CD1c-positive myeloid dendritic cell (primary cell): ENCODE data around the gene TBC1D22A.
A peak's percentile ranks its signal among the peaks of the same experiment; 100 is the strongest.

ENCODE experiments used
- DNase-seq: peaks from one replicate; pipeline ENCODE4 v3.0.0-alpha.2; 2016; ENCODE audit errors: extremely low spot score

Gene TBC1D22A

DNA sequence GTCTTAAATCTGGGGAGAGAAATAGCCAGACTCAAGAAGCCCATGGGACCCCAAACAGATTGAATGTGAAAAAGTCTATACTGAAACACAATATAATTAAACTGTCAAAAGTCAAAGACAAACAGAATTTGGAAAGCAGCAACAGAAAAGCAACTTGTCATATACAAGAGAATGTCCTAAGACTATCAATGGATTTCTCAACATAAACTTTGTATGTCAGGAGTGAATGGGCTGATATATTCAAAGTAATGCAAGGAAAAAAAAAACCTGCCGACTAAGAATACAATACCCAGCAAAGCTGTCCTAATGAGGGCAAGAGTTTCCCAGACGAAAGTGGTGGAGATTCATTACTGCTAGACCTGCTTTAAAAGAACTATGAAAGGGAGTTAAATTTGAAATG, 73.2 kb downstream of the TBC1D22A start:
- no peak for DNase-seq

DNA sequence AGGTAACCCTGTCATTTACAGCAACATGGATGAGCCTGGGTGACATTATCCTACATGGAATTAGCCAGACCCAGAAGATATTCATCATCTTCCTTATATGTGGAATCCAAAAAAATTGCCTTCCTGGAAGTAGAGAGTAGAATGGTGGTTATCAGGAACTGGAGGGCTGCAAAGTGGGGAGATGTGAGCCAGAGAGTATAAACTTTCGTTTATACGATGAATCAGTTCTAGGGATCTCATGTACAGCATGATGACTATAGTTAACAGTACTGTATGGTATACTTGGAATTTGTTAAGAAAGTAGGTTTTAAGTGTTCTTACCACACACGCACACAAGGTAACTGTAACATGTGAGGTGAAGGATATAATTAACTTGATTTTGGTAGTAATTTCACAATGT, 79.1 kb downstream of the TBC1D22A start:
- DNase-seq: no peak

DNA sequence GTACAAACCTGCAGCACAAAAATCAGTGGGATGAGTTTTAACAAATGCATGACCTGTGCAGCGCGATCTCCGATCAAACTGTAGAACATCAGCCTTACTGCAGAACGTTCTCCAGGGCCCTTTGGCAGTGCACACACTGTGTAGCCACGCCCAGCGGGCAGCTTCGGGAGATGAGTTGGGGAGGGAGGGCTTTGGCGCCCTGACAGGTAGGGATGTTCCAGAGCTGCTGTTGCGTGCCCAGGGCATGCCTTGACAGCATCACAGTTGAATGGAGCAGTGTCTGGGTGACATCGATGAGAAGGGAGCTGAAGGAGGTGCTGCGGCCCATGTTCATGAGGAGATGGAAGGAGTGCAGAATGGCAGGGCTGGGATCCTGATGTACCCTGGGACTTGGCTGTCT, 80.2 kb downstream of the TBC1D22A start:
- DNase-seq: no peak

DNA sequence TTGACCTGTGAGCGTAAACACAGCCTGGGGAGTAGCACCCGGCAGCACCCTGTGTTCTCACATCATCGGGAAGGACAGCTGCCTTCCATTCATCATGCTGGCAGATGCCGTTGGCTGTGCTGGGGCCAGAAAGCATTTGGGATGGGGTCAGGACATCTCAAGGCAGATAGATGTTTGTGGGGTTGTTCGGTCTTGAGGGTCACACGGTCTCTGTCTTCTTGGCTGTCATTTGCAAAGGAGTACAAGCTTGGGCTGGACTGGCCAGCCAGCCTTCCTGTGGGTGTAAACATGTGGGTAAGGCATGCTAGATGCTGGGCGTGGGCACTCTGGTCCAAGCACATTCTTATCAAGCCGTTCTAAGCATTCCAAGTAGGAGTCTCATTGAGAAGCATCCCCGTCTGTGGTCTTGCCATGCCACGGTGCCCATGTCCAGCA, 81.4 kb downstream of the TBC1D22A start:
- no peak for DNase-seq

DNA sequence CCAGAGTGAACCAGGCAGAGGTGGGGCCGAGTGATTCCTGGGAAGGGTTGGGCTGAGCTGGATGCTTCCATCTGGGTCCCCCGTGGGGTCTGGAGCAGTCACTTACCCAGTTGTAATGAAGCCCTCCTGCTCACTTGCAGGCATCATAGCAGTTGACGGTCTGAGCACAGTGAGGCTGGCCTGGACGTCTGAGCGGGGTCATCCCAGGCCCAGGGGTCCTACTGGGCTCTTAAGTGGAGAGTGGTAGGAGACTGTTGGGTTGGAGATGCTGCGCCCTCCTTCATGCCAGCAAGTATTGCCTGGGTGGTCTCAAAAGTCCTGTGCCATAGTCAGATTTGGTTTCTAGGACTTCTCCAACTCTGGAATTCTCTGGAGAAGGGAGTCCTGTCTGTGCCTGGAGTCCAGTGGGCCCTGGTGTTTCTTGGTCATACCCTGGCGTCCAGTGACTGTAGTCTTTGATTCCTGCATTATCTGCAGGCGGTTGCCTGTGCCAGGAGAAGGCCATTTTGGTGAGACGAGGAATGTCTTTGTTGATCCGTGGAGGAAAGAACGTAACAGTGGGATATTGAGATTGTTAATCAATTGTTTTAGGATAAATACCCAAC, 82.3 kb downstream of the TBC1D22A start:
- no peak for DNase-seq

DNA sequence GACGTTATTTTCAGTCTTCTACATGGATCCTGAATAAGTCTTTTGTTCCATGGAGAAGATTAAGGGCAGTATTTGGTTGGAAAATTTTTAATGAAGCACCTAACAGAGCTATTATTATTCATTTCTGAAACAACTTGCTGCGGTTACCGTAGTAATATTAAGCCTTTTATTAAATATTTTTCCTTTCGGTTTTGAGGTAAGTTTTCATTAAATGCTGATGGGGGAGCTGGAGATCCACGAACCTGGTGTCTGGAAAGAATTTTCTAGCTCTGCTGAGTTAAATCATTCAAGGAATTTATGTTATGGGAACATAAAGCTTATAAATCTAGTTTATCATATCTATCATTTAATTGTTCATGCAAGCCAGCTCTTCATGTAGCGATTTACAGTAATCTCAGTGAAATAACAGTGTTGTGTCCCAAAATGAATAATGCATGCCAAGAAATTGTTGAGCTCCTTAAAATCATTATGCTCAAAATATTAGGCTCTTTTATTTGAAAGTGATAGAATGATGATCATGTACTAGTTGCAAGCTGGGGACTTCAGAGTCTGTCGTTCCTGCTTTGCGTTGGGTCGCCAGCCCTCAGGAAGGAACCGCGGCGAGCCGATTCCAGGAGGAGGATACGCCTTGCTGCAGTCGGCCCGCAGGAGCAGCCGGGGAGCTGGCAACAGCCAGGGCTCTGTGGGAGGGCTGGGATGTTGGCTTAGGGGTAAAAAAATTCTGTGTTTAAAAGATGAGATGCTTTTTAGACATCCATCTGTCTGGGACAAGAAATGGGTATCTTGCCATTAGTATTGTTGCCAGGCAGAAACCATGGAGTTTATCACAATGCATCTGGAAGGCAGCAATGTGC, 83.1 kb downstream of the TBC1D22A start:
- DNase-seq: no peak

DNA sequence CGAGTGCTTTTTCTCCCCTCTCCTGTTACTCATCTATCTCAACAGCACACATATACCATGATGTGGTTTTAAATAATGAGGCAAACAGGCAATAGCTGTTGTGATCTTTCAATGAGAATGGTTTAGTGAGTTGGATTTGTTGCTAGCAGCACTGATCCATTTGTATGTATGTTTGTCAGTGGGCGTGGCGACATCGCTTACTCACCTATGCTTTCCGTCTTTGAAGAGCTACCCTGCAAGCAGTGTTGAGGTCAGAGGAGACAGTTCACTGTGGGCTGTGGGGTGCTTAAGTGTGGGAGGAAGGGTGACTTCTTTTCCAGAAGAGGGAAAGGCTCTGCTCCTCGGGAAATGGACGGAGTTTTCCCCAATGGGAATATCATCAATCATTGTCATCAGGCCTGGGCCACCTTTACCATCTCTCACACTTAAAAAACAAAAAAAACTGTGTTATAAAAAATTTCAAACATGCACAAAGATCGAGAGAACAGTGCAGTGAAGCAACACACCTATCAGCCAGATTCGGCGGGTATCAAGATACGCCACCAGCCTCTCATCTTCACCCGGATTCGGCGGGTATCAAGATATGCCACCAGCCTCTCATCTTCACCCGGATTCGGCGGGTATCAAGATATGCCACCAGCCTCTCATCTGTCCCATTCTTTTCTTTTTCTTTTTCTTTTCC, 83.8 kb downstream of the TBC1D22A start:
- DNase-seq: no peak

DNA sequence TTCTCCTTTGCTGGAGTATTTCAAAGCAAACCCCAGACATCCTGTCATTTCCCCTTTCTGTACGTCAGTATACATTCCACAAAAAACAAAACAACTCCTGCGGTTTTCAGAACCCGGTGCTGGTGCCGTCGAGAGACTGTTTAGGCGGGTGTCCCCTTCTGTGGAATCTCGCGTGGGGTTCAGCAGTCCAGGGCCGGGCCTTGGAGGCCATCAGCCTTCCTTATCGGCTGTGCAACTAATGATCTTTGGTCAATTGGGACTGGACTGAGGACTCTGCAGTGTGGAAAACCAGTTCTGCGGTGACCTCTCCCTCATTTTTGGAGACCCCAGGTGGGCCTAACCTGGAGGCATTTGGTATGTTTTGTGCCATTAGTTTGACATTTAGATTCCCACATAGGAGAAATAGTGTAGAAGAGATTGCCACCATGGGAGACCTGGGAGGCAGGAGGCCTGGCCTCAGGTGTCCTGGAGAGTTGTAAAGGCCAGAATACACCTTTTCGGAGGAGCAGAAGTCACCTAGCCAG, 84.4 kb downstream of the TBC1D22A start:
- DNase-seq: no peak

DNA sequence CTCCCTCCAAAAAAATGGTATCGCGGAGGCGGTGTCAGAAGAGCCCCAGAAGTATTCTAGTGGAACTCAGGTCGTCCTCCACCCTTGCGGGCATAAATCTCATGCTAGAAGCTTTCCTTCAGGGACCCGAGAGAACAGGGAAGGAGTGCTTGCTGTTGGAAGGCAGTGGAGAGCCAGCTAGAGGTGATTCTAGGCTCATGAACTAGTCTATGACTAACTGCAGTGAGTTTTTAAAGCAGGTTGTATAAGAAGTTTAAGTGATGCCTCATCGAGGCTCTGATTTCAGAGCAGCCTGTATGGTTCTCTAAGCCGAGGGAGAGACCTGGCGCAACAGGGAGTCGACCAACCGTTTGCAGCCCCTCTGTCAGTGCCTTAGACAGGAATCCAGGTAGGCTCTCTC, 85.7 kb downstream of the TBC1D22A start:
- DNase-seq: no peak

DNA sequence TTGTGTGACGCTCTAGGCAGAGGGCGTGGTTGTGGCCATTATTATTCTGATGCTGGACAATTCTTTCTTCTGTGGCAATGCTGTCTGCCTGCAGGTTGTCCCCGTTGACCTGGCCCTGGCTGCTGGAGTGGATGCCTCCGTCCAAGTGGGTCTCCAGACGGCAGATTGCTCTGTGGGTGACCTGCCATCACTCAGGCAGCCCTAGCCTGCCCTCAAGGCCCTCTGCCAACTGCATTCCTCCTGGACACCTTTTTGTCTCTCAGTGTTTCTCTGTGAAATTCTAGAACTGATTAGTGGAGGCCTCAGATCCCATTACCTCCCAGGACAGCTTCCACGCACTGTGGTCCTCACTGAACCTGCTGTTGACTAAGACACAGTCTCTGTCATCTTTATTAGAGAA, 86.7 kb downstream of the TBC1D22A start:
- no peak for DNase-seq

DNA sequence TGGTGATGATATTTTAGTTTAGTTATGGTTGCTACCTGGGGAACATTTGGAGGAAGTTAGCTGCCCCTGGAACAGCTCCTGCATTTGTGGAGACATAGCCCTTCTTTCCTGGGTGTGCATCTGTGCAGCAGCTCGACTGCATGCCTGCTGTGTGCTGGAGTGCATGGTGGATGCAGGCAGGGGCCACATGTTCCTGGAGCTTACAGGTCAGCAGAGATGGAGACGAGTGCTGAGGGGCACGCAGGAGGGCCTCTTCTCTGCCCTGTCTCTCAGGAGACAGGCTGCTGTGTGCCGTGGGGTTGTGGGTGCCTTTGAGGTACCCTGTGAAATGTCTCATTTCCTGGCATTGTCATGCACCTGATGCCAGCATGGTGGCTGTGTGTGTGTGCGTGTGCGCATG, 87.5 kb downstream of the TBC1D22A start:
- DNase-seq: no peak

DNA sequence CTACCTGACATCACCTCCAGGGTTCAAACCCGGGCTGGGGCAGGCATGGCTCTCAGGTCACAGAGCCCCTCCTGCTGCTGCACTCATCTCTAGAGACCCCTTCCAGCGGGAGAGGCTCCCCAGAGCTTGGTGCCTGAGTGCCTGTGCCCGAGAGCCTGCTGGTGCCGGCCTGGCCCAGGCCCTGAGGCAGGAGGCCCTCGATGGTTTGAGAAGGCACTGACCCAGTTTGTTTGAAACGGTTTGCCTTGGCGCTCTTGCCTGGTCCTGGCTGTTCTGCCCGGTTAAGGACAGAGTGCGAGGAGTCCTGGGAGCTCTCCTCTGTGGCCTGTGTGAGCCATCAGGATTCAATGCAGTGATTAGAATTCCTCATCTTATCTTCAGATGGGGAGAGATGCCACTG, 88.9 kb downstream of the TBC1D22A start:
- no peak for DNase-seq

DNA sequence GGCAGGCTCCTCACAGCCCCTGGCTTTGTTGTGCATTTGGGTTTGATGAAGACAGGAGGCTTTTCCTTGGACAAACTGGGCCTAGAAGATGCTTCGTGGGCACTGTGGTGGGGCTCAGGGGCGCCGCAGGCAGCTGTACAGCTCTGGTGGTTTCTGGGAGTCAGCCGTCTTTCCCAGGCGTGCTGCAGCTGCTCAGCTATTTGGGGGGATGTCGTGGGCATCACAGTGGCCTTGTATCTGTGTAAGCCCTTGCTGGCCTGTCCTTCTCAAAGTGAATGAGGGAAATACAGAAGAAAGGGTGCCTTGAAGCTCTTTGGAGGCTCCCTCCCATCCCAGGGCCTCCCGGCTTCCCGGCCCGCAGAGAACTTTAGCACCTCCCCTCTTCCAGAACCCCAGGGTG, 89.5 kb downstream of the TBC1D22A start:
- DNase-seq: no peak

DNA sequence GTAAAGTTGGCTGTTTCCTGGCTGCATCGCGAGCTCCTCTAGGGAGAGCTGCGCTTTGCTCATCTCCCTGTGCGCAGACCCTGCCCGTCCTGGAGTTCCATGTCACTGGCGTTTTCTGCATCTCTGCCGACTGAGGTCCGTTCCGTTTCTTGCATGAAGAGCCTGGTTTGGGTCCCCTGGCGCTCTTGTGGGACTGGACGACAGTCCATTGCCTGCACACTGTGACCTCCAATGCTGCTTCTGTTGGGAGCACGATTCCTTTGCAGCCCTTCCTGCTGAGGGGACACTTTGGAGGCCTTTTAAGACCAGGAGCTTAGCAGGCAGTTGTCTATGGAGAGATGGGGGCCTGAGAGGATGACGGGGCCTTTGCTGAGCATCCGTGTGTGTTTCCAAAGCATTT, 90.3 kb downstream of the TBC1D22A start:
- DNase-seq: no peak

DNA sequence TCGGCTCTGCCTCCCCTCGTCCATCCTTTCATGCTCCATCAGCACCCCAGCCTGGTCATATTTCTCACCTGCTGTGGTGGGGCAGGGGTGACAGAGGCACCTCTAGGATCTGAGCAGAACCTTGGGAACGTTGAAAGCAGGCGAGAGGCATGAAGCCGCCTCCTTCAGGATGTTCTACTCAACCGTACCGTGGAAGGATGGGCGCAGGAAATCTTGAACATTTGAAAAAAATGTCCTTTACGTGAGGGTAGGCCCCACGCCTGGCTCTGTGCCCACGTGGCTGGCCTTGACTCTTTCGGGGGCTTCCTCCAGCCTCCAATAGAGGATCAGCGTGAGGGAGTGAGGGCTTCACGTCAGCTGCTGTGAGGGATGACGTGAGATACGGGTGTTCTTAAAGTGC, 90.7 kb downstream of the TBC1D22A start:
- no peak for DNase-seq

DNA sequence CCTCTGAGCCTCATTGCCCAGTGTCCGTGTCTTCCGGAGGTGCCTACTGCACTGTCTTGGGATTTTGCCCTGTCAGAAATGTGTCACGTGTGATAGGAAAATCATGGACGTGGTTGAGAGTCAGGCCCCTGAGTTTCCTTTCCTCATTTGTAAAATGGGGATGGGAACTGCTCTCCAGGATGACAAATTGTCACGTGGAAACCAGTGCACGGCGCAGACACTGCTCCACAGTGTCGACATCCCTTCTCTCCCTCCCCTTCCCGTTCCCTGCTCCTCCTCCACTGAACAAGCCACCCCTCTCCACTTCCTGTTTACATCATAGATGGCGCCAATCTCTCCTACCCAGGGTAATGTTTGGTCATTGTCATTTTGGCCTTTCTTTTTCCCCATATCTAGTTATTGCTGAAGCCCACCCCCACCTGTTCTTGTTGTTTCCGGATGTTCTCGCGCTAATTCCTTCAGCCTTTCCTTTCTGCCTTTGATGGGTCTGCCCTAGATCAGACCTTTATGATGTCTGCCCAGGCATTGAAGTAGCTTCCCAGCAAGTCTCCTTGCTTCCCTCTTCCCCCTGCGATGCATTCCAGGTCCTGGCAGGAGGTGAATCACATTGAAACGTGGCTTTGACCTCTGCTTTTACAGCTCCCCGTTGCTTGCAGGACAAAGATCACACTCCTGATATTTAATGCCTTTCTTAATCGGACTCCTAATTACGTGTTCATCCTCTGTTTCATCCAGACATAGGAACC, 91.8 kb downstream of the TBC1D22A start:
- DNase-seq: peak; percentile 93

DNA sequence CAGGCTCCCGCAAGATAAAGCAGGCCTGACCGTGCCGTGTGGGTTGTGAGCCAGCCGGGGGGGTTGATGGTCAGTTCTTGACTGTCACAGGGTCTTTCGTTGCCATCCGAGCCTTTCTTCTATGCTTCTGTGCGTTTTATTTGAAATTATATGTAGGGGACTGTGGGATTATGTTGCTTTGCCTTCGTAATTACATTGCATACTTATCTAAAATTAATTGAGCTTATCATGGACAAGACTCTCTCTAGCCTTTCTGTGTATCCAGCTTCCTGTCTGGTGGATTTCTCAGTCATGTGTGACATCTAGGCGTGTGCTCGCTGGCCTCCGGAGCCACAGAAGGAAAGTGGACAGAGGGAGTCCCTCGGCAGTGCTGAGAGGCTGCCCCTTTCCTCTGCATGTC, 93.2 kb downstream of the TBC1D22A start:
- DNase-seq: no peak

DNA sequence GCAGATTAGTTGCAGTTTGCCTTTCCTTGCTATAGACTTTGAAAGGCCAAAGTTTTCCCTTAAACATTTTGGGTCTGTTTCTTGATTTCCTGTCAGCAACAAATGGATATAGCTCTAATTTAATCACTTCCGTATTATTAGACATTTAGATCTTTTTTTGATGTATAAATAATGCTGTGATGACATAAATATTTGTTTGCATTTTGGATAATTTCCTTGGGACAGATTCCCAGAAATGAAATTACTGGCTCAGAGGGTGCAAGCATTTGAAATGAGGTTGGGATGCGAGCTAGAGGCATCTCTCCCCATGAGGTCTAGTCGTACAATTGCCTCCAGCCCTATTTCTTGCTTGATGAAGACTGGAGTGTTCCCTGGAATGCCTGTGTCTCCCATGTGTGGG, 94.2 kb downstream of the TBC1D22A start:
- DNase-seq: no peak

DNA sequence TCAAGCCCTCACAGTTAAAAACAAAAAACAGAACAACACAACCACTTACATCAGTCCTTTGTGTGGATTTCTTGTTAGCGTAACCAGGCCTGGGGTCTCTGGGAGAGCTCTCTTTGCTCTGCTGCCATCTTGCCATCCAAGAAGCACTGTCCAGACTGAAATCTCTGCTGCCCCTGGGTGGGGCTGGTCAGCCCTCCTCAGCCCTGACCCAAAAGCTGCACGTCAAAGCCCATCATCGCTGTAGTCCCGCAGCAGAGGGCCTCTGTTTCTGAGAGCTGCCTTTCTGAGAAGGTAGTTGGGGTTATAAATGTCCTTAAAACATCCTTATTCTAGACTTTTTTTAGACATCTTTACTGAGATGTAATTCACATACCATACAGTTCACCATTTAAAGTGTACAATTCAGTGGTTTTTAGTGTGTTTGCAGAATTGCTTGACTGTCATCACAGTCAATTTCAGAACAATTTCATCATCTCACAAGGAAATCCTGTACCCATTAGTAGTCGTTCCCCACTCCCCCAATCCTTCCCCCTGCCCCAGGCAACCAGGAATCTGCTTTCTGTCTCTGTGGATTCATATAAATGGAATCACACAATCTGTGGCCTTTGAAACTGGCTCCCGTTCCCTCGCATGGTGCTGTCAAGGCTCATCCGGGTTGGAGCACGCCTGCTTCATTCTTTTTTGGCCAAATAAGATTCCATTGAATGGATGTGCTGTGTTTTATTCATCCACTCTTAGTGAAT, 94.9 kb downstream of the TBC1D22A start:
- no peak for DNase-seq

DNA sequence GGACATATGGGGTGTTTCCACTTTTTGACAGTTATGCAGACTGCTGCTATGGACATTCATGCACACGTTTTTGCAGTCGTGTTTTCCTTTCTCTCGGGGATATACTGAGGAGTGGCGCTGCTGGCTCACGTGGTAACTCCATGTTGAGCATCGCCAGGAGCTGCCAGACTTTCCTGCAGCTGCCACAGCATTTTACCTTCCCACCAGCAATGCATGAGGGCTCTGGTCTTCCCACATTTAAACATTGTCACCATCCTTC, 95.4 kb downstream of the TBC1D22A start:
- DNase-seq: no peak

DNA sequence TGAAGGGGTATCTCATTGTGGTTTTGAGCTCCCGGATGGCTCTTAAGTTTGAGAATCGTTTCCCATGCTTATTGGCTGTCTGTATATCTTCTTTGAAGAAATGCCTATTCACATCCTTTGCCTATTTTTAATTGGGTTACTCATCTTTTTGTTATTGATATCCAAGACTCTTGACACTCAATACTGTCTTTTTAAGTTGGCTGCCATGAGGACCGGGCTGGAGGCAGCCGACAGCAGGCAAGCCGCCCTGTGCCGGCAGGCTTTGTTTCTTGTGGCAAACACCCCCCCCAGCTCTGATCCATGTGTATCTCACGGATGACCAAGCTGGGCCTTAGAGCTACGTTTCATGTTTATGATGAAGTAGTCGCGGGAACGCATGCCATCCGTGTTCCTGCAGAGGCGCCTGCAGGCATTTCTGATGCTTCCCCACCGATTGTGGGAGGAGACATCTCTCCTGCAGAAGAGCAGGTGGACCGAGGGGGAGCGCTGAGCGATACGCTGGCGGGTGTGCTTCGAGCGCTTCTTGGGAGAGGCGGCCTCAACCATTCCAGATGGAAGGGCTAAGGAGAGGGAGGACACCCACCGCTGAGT, 95.8 kb downstream of the TBC1D22A start:
- DNase-seq: no peak
